Measurements from ENCODE around the gene CYP2J2.

GRCh38 chr1:59967780-59968179 lies 41.2 kb upstream of the CYP2J2 start:
- TF ChIP-seq BACH2 (CRISPR knock-in tag; IDR thresholded peaks at IDR 0.05; ENCODE audit: borderline replicate concordance): no peak
- no peak for TF ChIP-seq ARNTL (CRISPR knock-in tag; IDR thresholded peaks at IDR 0.05; ENCODE audit: borderline replicate concordance, low read depth)
- TF ChIP-seq OSR1 (CRISPR knock-in tag; IDR thresholded peaks at IDR 0.05): no peak
- TF ChIP-seq ZFP3 (CRISPR knock-in tag; IDR thresholded peaks at IDR 0.05): no peak
- TF ChIP-seq CSDC2 (CRISPR knock-in tag; IDR thresholded peaks at IDR 0.05): no peak
- no peak for TF ChIP-seq TCF4 (CRISPR knock-in tag; IDR thresholded peaks at IDR 0.05; ENCODE audit: borderline replicate concordance)

Measured in SK-N-SH treated with all-trans-retinoic acid at 6 μM for 48 hours (cell line).